AG09319 (cell line): ENCODE data around the gene ZNF8.
"Not testable (repeated sequence)": the region's sequence is repeated elsewhere in the genome, so short reads cannot be mapped to it uniquely, and the experiment has no call there.

Experiments used
- DNase-seq: peaks from one replicate; pipeline ENCODE4 v3.0.0-alpha.2; 2010; ENCODE audit warnings: low read depth; ENCODE audit errors: extremely low read depth
- TF ChIP-seq, protein P1 (sequence below): IDR thresholded peaks from 2 replicates; pipeline ENCODE4 v1.5.1; 2011; ENCODE audit warnings: low read depth, mild to moderate bottlenecking, inconsistent platforms, low read length, moderate library complexity

Gene ZNF8

DNA sequence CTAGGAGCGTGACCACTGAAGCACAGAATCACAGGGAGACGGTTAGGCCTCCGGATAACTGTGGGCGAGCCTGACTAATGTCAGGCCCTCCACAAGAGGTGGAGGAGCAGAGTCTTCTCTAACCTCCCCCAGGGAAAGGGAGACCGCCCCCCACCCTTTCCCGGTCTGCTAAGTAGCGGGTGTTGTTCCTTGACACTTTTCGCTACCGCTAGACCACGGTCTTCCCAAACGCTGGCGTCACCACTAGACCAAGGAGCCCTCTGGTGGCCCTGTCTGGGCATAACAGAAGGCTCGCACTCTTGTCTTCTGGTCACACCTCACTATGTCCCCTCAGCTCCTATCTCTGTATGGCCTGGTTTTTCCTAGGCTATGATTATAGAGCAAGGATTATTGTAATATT lies 31.9 kb downstream of the ZNF8 start:
- TF ChIP-seq, protein P1, sequence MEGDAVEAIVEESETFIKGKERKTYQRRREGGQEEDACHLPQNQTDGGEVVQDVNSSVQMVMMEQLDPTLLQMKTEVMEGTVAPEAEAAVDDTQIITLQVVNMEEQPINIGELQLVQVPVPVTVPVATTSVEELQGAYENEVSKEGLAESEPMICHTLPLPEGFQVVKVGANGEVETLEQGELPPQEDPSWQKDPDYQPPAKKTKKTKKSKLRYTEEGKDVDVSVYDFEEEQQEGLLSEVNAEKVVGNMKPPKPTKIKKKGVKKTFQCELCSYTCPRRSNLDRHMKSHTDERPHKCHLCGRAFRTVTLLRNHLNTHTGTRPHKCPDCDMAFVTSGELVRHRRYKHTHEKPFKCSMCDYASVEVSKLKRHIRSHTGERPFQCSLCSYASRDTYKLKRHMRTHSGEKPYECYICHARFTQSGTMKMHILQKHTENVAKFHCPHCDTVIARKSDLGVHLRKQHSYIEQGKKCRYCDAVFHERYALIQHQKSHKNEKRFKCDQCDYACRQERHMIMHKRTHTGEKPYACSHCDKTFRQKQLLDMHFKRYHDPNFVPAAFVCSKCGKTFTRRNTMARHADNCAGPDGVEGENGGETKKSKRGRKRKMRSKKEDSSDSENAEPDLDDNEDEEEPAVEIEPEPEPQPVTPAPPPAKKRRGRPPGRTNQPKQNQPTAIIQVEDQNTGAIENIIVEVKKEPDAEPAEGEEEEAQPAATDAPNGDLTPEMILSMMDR, result peak; percentile 9
- not testable (repeated sequence) for DNase-seq

DNA sequence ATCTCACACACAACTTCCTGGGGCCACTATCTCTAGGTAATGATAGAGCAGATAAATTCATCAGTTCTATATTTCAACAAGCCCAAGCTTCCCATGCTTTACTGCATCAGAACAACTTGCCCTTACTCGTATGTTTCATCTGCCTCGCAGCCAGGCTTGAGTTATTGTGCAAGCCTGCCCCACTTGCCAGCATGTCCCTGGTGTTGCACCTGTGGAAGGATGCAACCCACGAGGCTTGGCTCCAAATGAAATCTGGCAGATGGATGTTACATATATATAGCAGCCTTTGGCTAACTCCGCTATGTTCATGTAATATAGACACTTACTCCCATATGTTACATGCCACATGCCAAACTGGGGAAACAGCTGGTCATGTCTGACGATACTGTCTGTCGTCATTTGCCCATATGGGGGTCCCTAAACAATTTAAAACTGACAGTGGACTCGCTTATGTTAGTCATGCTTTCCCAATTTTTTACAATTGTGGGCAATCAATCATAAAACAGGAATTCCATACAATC lies 32.6 kb downstream of the ZNF8 start:
- TF ChIP-seq, protein P1, result no peak
- no peak for DNase-seq

DNA sequence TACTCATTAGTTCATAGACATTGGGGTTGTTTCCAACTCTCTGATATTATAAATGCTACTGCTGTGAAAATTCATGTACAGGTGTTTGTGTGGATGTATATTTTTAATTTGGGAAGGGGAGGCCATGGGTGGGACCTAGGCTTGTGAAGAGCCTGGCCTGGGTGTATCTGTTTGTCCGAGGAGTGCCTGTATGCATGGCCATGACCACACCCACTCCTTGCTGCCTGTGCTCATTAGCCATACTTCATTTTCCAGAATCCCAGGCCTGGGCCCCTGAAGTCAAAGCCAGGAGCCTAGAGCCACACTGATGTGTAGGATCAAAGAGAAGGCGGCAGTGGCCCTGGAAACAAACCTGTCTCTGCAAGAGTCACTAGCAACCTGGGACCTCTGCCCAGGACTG lies 36.8 kb downstream of the ZNF8 start:
- DNase-seq, result no peak
- TF ChIP-seq, protein P1, result no peak

DNA sequence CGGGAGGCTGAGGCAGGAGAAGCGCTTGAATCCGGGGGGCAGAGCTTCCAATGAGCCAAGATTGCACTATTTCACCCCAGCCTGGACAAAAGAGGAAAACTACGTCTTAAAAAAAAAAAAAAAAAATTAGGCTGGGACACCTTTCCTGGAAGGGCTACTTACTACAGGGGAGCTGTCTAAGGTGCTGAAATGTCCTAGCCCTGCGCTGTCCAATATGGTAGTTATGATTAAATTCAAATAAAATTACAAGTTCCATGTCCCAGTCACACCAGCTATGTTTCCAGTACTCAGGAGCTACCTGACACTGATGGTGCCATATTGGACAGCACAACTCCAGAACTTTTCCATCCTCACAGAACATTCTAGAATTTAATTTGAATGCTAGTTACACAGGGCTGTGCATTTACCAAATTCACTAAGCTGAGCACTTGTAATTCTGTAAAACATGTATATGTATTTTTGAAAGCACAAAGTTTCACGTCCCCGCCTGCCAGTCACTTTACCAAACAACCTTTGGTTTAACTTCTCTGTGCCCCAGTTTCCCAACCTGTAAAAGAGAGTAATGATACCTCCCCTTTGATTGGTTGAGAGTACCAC lies 38.8 kb downstream of the ZNF8 start:
- no peak for DNase-seq
- TF ChIP-seq, protein P1, result no peak

DNA sequence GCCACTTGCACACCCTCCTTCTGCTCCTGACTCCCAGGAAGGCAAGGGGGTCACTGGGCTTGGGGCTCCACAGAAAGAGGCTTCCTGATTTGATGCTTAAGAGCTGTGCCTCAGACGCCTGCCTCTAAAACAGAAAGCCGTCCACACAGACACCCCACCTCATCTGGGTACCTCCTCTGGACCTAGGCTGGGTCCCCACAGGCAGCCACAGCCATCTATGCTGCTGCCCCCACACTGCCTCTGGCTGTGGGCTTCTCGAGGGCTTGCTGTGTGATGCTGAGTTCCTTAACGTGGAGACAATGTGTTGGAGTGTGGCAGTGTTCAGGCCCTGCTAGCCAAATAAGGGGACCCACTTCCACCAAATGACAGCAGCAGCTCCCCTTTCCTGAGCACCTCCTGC lies 39.5 kb downstream of the ZNF8 start:
- TF ChIP-seq, protein P1, result no peak

DNA sequence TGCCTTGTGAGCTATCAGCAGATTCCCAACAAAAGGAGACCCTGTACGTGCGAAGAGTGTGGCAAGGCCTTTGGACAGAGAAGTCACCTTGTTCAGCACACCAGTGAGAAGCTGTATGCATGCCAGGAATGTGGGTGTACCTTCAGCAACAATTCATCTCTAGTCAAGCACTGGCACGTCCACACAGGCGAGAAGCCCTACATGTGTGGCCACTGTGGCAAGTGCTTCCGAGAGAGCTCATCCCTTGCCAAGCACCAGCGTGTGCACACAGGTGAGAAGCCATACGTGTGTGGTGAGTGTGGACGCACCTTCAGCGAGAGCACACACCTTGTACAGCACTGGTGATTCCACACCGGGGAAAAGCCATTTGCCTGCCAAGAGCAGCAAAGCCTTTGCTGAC lies 40.5 kb downstream of the ZNF8 start:
- TF ChIP-seq, protein P1, result no peak
- no peak for DNase-seq

More for the DNA sequence above, 39.5 kb downstream of the ZNF8 start:
- no peak for DNase-seq

DNA sequence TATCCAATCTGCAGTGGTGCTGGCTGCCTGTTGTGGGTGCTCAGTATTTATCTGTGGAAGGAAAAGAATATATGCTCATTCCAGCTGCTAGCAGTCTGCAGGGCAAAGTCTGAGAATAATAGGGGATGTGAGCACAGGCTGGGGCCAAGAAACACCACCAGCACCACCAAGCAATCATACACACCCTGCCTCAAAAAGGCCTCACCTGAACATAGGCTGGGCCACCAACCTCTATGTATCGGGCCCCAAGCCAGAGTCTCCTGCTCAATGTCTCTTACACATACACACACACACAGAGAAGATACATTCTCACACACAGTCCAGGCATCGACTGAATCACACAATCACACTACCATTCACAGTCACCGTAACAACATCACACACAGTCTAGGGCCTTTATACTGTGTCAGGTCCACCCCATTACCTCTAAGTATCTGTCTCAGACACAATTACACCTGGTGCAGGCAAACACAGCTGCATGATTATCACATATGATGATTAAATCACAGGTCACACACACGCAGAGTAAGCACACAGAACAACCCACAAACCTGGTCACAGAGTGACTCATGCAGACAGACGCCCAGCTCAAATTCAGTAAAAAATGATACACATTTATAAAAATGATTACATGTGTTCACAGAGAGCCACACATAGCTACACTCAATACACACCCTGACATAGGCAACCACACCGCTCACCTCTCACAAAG lies 46.7 kb downstream of the ZNF8 start:
- TF ChIP-seq, protein P1, result no peak

More for the DNA sequence above, 46.7 kb downstream of the ZNF8 start:
- no peak for DNase-seq
